ENCODE data around the gene CTAGE9. TPM values are rescaled to one million over a fixed set of nuclear protein-coding genes. Genes with fewer than 3 reads are reported as not detected.

CTAGE9 gene
- total RNA-seq, 1 donor from 2014 or later = not detected

DNA sequence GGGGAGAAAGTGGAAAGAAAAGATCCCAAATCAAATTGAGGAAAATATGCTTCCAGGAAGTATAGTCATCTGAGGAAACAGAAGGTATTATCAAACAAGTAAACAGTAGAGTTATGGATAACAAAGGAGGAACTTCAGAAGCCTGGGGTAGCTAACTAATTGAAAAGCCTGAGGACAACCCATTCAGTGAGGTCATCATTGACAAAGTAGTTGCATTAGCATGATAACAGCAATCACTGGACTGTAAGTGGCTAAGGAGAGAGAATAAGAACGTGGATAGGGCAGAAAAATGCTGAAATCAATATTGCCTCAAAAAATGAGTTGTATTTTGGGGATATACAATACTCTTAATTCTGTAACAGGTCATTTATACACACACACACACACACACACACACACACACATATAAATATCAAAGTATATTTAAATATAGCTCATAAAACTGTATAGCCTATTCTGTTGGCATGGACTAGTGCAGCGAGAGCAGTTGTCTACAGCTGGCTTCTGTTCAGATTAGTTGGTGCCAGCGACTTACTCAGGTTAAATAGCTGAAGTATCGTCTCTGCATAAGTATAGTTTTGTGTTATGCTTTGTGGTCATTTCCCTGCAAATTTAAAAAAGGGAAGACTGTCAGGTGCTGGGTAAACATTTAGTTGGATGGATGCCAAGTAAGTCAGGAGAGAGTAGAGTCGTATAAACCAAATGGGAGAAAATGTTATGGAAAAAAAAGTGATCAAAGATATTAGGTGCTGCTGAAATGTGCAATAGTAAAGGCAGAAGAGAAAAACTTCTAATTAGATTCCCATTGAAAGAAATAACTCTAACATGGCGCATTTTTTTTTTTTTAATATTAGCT is 33.8 kb upstream of the CTAGE9 start:
- Mint-ChIP-seq H3K4me3 (ENCODE audit: unreplicated experiment) (no peak overlapping the region), H3K27me3 (ENCODE audit: unreplicated experiment) (peaks cover 4% of the 10 kb centered on the region), H3K36me3 (ENCODE audit: low read depth, unreplicated experiment) (no peaks in the 10 kb centered on the region), H3K27ac (ENCODE audit: unreplicated experiment) (peak overlapping the region; percentile 76), H3K4me1 (ENCODE audit: unreplicated experiment) (peaks cover 41% of the 10 kb centered on the region), H3K9me3 (ENCODE audit: unreplicated experiment) (no peaks in the 10 kb centered on the region)
- TF ChIP-seq CTCF (IDR thresholded peaks at IDR 0.05; ENCODE audit: unreplicated experiment) = no peak
- DNase-seq (ENCODE audit: low spot score) = no peak

DNA sequence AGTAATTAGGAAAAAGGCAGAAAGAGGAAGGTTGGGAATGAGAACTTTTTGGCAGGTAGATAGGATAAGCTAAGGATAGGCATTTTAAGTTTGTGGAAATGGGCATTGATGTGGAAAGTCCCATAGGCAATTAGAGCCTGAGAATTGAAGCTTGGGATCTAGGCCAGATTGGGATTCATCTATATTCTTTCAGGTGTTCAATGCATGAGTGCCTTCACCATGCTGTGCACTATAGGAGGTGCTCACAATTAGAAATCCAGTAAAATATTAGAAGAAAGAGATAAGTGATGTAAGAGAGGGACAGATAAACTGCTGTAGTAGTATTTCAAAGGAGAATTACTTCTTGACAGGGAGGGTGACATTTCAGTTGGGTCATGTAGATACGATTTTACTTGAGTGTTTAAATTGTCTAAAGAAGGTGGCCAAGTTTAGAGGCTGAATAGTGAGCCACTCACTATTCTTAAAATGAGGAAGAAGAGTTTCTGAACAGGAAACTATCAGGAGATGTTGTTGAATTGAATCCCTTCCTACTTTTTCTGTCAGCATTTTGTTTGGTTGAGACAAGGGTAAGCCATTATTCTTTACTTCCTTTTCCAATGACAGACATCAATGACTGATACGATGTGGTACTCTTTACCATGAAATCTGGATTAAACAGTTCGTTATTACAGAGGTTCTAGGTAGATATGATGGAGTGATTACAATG is 31.0 kb upstream of the CTAGE9 start:
- no peak for DNase-seq (ENCODE audit: low spot score)
- Mint-ChIP-seq H3K4me3 (ENCODE audit: unreplicated experiment) (no peak overlapping the region), H3K27me3 (ENCODE audit: unreplicated experiment) (peaks cover 4% of the 10 kb centered on the region), H3K27ac (ENCODE audit: unreplicated experiment) (no peak overlapping the region), H3K36me3 (ENCODE audit: low read depth, unreplicated experiment) (no peaks in the 10 kb centered on the region), H3K9me3 (ENCODE audit: unreplicated experiment) (no peaks in the 10 kb centered on the region), H3K4me1 (ENCODE audit: unreplicated experiment) (peaks cover 31% of the 10 kb centered on the region)
- TF ChIP-seq CTCF (IDR thresholded peaks at IDR 0.05; ENCODE audit: unreplicated experiment) = no peak

GRCh38 chr6:131740161-131740560 is 29.3 kb upstream of the CTAGE9 start:
- no peak for DNase-seq (ENCODE audit: low spot score)
- TF ChIP-seq CTCF (IDR thresholded peaks at IDR 0.05; ENCODE audit: unreplicated experiment) = no peak
- Mint-ChIP-seq H3K36me3 (ENCODE audit: low read depth, unreplicated experiment) (no peaks in the 10 kb centered on the region), H3K4me1 (ENCODE audit: unreplicated experiment) (peaks cover 29% of the 10 kb centered on the region), H3K4me3 (ENCODE audit: unreplicated experiment) (no peak overlapping the region), H3K27me3 (ENCODE audit: unreplicated experiment) (peaks cover 4% of the 10 kb centered on the region), H3K27ac (ENCODE audit: unreplicated experiment) (no peak overlapping the region), H3K9me3 (ENCODE audit: unreplicated experiment) (no peaks in the 10 kb centered on the region)

GRCh38 chr6:131739136-131739535 is 28.3 kb upstream of the CTAGE9 start:
- TF ChIP-seq CTCF (IDR thresholded peaks at IDR 0.05; ENCODE audit: unreplicated experiment) = no peak
- DNase-seq (ENCODE audit: low spot score) = no peak
- H3K27me3 Mint-ChIP-seq (ENCODE audit: unreplicated experiment) = peaks cover 4% of the 10 kb centered on the region
- H3K27ac Mint-ChIP-seq (ENCODE audit: unreplicated experiment) = no peak overlapping the region
- H3K9me3 Mint-ChIP-seq (ENCODE audit: unreplicated experiment) = no peaks in the 10 kb centered on the region
- H3K4me3 Mint-ChIP-seq (ENCODE audit: unreplicated experiment) = no peak overlapping the region
- H3K36me3 Mint-ChIP-seq (ENCODE audit: low read depth, unreplicated experiment) = no peaks in the 10 kb centered on the region
- peaks cover 21% of the 10 kb centered on the region for H3K4me1 Mint-ChIP-seq (ENCODE audit: unreplicated experiment)

DNA sequence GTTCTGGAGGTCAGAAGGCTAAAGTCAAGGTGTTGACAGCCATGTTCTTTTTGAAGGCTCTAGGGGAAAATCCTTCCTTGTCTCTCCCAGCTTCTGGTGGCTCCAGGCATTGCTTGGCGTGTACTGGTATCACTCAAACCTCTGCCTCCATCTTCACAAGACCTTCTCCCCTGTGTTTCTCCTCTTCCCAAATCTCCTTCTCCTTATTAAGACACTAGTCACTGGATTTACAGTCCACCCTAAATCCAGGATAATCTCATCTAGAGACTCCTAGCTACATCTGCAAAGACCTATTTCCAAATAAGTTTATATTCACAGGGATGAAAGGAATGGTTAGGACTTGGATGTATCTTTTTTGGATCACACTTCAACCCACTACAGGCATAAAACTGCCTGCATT is 26.0 kb upstream of the CTAGE9 start:
- no peaks in the 10 kb centered on the region for H3K36me3 Mint-ChIP-seq (ENCODE audit: low read depth, unreplicated experiment)
- no peak overlapping the region for H3K4me3 Mint-ChIP-seq (ENCODE audit: unreplicated experiment)
- no peak overlapping the region for H3K27ac Mint-ChIP-seq (ENCODE audit: unreplicated experiment)
- DNase-seq (ENCODE audit: low spot score) = no peak
- no peak for TF ChIP-seq CTCF (IDR thresholded peaks at IDR 0.05; ENCODE audit: unreplicated experiment)
- H3K4me1 Mint-ChIP-seq (ENCODE audit: unreplicated experiment) = peaks cover 10% of the 10 kb centered on the region
- H3K27me3 Mint-ChIP-seq (ENCODE audit: unreplicated experiment) = no peaks in the 10 kb centered on the region
- no peaks in the 10 kb centered on the region for H3K9me3 Mint-ChIP-seq (ENCODE audit: unreplicated experiment)

All from endothelial cell (in vitro differentiated cells).